HG02938 (cell line): ENCODE measurements around the gene RASGRP3.

ENCODE experiments used
- ATAC-seq: cut with Tn5 transposase; IDR thresholded peaks from one replicate; pipeline ENCODE4 v1.9.1; 2021; ENCODE audit warnings: mild to moderate bottlenecking, moderate library complexity; ENCODE audit not compliant: unreplicated experiment

RASGRP3 gene

GRCh38 chr2:33573657-33574056 lies 97.2 kb downstream of the RASGRP3 start:
- no peak for ATAC-seq

GRCh38 chr2:33577084-33577483 lies 100.6 kb downstream of the RASGRP3 start:
- ATAC-seq, result no peak

- ATAC-seq, result no peak
Measured at GRCh38 chr2:33577668-33578067, 101.2 kb downstream of the RASGRP3 start.

- ATAC-seq, result no peak
Measured at GRCh38 chr2:33579227-33579626, 102.8 kb downstream of the RASGRP3 start.

GRCh38 chr2:33581872-33582271 lies 105.4 kb downstream of the RASGRP3 start:
- no peak for ATAC-seq

- ATAC-seq, result no peak
Measured at GRCh38 chr2:33583194-33583938, 106.9 kb downstream of the RASGRP3 start.

GRCh38 chr2:33586766-33587165 lies 110.3 kb downstream of the RASGRP3 start:
- ATAC-seq, result no peak

- no peak for ATAC-seq
Measured at GRCh38 chr2:33588232-33588631, 111.8 kb downstream of the RASGRP3 start.

GRCh38 chr2:33589444-33589843 lies 113.0 kb downstream of the RASGRP3 start:
- no peak for ATAC-seq

GRCh38 chr2:33595385-33595784 lies 118.9 kb downstream of the RASGRP3 start:
- no peak for ATAC-seq

GRCh38 chr2:33597026-33597425 lies 120.6 kb downstream of the RASGRP3 start:
- ATAC-seq, result no peak

- peak; percentile 63 for ATAC-seq
Measured at GRCh38 chr2:33598561-33599174, 122.2 kb downstream of the RASGRP3 start.

GRCh38 chr2:33599175-33599942 lies 122.9 kb downstream of the RASGRP3 start, which contains the start of gene FAM98A:
Gene FAM98A (minus strand): TSS chr2:33599299. CDS start chr2:33599221, 78 bp downstream.
- ATAC-seq, result peak; percentile 89

GRCh38 chr2:33599943-33600192 lies 123.4 kb downstream of the RASGRP3 start:
- no peak for ATAC-seq

- ATAC-seq, result no peak
Measured at GRCh38 chr2:33602201-33602830, 125.9 kb downstream of the RASGRP3 start.

GRCh38 chr2:33603416-33603815 lies 127.0 kb downstream of the RASGRP3 start:
- no peak for ATAC-seq

GRCh38 chr2:33605056-33605455 lies 128.6 kb downstream of the RASGRP3 start:
- ATAC-seq, result no peak

GRCh38 chr2:33606100-33606499 lies 129.7 kb downstream of the RASGRP3 start:
- ATAC-seq, result no peak

GRCh38 chr2:33606622-33607021 lies 130.2 kb downstream of the RASGRP3 start:
- ATAC-seq, result no peak

GRCh38 chr2:33607251-33607721 lies 130.8 kb downstream of the RASGRP3 start:
- ATAC-seq, result no peak

- ATAC-seq, result no peak
Measured at GRCh38 chr2:33607905-33608304, 131.5 kb downstream of the RASGRP3 start.
